Caki2 (cell line): ENCODE results near the gene HSBP1L1. TPM values are rescaled to one million over a fixed set of nuclear protein-coding genes. Genes with fewer than 3 reads are reported as not detected.

Experiments
- DNase-seq: peaks from one replicate; pipeline ENCODE4 v3.0.0-alpha.2; 2015; ENCODE audit warnings: low read depth
- in situ Hi-C: cut with HindIII; loops from 2 replicates; pipeline ENCODE4 v1.10.0; 2016; ENCODE audit warnings: low sequenced_read_pairs, low pct_unique_long_range_greater_than_20kb, mixed read lengths
- total RNA-seq: library from RNA; depleted of rRNA; stranded (reverse); fragments of >200 nt; shearing (Covaris generic); gene quantifications from 2 replicates; pipeline ENCODE4 v1.2.3, GENCODE V29; 2014; ENCODE audit warnings: low replicate concordance

Gene HSBP1L1
- total RNA-seq, 1 experiment from 2014 or later = 7.7 TPM

DNA sequence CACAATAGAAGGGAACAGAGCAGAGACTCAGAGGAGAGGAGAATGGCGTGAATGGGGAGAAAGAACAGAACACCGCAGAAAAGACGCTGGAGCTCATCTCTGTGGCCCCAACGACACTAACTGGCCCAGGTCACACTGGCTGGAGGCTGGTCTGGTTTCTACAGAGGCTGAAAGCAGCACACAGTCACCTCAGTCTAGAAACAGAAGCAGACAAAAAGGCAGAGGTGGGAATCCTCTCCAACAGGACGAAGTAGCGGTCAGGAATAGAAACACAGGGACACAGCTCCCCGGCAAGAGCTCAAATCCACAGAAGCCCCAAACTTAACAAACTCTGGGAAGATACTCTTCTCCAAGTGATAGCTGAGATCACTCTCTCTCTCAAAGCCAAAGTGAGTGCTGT lies 22.2 kb upstream of the HSBP1L1 start:
- no peak for DNase-seq
- in situ Hi-C loops = no loop called here

- in situ Hi-C loops = no loop called here
- DNase-seq = no peak
These were observed 21.4 kb upstream of the HSBP1L1 start for GRCh38 chr18:79942786-79943607.

GRCh38 chr18:79943608-79944125 lies 20.8 kb upstream of the HSBP1L1 start:
- no peak for DNase-seq
- in situ Hi-C loops = no loop called here

DNA sequence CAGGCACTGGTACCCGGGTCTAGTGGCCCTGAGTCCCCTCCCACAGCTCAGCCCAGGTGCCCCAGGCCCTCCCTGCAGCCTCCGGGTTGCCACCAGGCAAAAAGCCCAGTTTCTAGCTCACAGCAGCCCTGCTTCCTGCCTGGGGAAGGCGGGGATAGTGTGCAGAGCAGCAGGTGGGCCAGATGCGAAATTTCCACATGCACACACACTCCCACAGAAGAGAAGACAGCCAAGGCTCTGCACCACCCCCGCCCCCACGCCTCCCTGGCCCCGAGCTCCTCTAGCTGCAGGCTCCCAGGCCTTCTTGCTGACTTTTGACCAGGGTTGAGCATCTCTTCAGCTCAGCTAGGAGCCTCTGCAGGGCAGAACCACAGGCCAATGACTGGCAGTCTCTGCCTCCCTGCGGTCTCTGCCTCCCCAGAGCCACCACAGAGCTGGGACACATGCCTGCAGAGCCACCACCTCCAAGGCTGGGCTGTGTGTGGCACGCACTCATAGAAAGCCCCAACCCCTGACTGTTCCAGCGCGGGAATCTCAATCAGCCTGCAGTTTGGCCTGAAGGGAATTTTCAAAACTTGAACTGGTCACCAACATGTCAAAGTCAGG lies 20.2 kb upstream of the HSBP1L1 start:
- DNase-seq = no peak
- in situ Hi-C loops = no loop called here

DNA sequence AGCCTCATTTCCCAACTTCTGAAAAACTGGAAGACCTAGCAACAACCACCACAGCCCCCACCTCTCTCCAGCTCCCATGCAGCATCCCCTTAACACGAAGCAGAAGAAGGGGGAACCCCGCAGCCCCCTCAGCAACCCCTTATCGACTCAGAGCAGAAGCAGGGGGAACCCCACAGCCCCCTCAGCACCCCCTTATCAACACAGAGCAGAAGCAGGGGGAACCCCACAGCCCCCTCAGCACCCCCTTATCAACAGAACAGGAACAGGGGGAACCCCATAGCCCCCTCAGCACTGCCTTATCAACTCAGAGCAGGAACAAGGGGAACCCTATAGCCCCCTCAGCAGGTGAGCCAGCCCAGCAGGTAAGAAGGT lies 19.7 kb upstream of the HSBP1L1 start:
- no peak for DNase-seq
- in situ Hi-C loops = no loop called here

- in situ Hi-C loops = no loop called here
- DNase-seq = no peak
These were observed 19.1 kb upstream of the HSBP1L1 start for GRCh38 chr18:79945118-79946042.

DNA sequence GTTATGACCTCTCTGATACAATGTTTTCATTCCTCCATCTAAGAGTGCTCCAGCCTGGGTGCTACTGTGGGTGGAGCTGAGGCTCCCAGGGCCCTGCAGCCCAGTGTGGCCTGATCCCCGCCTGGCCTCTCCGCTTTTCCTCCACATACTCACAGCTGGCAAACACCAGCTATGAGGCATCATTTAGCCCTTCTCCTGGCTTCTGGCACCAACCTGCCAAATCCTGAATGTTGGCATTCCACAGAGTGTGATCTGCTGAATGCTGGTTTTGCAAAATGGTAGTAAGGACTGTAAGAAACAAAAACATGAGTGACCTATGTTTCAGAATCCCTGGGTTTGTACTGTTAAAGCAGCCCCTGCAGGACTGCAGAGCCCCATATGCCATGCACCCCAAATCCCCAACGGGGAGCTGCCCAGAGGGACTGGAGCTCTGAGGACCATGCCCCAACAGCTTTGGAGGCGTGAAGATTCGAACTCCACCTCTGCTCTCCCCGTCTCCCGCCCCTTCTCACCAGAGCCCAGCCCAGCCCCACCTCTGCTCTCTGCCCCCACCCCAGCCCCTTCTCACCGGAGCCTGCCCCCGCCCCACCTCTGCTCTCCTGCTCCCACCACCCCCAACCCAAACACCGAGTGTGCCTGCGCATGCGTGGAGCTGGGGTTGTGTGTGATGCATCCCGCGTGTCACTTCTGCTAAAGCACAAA lies 17.2 kb upstream of the HSBP1L1 start:
- DNase-seq = no peak

GRCh38 chr18:79947881-79948610 lies 16.4 kb upstream of the HSBP1L1 start:
- in situ Hi-C loops = no loop called here
- no peak for DNase-seq

More for the DNA sequence above, 17.2 kb upstream of the HSBP1L1 start:
- in situ Hi-C loops = no loop called here

- in situ Hi-C loops = no loop called here
- DNase-seq = no peak
These were observed 15.6 kb upstream of the HSBP1L1 start for GRCh38 chr18:79948719-79949411.

GRCh38 chr18:79949697-79950487 lies 14.6 kb upstream of the HSBP1L1 start:
- in situ Hi-C loops = no loop called here
- DNase-seq = no peak

DNA sequence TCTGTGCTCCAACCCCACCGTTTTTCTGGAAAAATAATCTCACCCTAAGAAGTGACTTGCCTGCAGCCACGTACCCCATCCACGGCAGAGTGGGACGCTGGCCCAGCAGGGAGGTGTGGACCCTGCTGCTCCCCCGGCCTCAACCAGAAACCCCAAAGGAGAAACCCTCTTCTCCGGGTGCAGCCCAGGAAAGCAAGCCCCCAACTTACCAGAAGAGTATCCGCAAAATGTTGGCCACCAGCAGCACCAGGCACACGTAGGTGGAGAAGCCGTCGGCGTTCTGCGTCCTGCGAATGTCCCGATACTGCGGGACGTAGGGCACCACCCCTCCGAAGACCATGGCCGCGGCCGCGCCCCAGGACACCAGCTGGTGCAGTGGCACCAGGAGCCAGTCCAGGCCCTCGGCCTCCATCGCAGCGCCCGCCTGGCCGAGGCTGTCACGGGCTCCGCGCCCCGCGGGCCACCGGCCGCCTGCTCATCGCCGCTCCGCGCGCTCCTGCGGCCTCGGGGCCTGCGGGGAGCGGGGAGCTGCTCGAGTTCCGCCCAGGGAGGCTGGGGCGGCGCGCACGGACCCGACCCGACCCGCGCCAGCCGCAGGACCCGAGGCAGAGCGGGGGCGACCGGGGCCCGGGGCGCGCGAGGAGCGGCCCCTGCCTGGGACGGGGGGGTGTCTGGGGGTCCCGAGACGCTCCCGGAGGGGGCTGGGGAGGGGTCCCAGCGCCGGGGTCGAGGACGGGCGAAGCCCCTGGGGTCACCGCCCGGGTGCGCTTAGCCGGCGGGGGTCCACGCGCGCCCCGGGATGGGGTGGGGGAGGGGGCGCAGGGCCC lies 13.7 kb upstream of the HSBP1L1 start:
- DNase-seq = no peak
- in situ Hi-C loops = no loop called here

GRCh38 chr18:79951545-79952455 lies 12.6 kb upstream of the HSBP1L1 start, which contains the start of gene SLC66A2:
SLC66A2 (minus strand) TSS chr18:79951653; CDS start chr18:79950926, 727 bp downstream.
- peak; percentile 30 for DNase-seq
- in situ Hi-C loops = no loop called here

- in situ Hi-C loops = no loop called here
- DNase-seq = no peak
These were observed 11.9 kb upstream of the HSBP1L1 start for GRCh38 chr18:79952456-79952995.

DNA sequence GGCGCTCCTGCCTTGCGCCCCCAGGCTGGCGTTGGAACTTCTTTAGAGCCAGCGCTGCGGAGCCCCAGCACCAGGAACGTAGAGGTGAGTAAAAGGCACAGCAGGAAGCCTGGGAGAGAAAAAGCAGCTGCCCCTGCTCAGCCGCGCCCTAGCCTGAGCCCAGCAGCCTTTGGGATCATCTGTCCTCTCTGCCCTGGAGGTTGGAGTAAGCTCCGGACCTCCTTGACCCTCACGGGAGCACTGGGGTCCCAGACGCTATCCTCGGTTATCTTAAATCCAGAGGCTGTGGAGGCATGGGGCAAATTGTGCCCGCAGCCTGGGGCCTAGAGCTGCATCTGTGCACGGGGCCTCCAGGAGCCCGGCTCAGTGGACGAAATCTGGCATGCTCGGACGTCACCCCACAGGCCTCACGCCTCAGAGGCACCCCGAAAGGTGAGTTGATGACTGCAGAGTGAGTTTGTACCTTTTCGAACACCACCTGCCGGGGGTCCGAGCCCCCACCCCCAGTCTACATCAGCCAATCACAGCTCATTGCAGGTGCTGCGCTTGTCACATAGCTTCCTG lies 11.4 kb upstream of the HSBP1L1 start:
- no peak for DNase-seq
- in situ Hi-C loops = no loop called here
